Urinary bladder (tissue), 2 donors: Measurements from ENCODE around the gene CRELD2. TPM values are rescaled to one million over a fixed set of nuclear protein-coding genes. Genes with fewer than 3 reads are reported as not detected.

Experiments
- polyA plus RNA-seq: library from polyadenylated mRNA; stranded (reverse); fragments of 200-250 nt; gene quantifications from one replicate; pipeline ENCODE4 v1.2.3, GENCODE V29; 2013
- small RNA-seq: library from RNA; depleted of rRNA; stranded (forward); fragments of <200 nt; gene quantifications from one replicate; pipeline ENCODE3, GENCODE V24; 2014
- total RNA-seq: library from RNA; depleted of rRNA; stranded (reverse); fragments of >200 nt; gene quantifications from one replicate; pipeline ENCODE4 v1.2.3, GENCODE V29; 2014
- donor health status: healthy.

The CRELD2 gene
- total and polyA plus RNA-seq, 2 donors: 19.3 to 37.3 TPM

Small RNA genes within 50 kb of the gene (small RNA-seq; reads per million reads assigned to genes)
- gene MIR6821: not detected

Other genes with a start within 250 kb of the CRELD2 start
- 29.4 TPM for gene BRD1, start 90.8 kb upstream of the CRELD2 start, total RNA-seq
- 26.3 TPM for gene BRD1, start 90.8 kb upstream of the CRELD2 start, polyA plus RNA-seq
- gene ZBED4, start 64.8 kb upstream of the CRELD2 start, total RNA-seq: 7.8 TPM
- gene ZBED4, start 64.8 kb upstream of the CRELD2 start, polyA plus RNA-seq: 4.6 TPM
- gene ALG12, start 196 bp upstream of the CRELD2 start, total RNA-seq: 20.4 TPM
- gene ALG12, start 196 bp upstream of the CRELD2 start, polyA plus RNA-seq: 18.5 TPM
- 17.1 TPM for gene PIM3, start 42.1 kb downstream of the CRELD2 start, total RNA-seq
- gene PIM3, start 42.1 kb downstream of the CRELD2 start, polyA plus RNA-seq: 74.5 TPM
- gene IL17REL, start 94.1 kb downstream of the CRELD2 start, total RNA-seq: not detected
- 0.01 TPM for gene IL17REL, start 94.1 kb downstream of the CRELD2 start, polyA plus RNA-seq
- gene TTLL8, start 139.7 kb downstream of the CRELD2 start, total RNA-seq: not detected
- not detected for gene TTLL8, start 139.7 kb downstream of the CRELD2 start, polyA plus RNA-seq
- 2.4 TPM for gene MLC1, start 166.8 kb downstream of the CRELD2 start, total RNA-seq
- gene MLC1, start 166.8 kb downstream of the CRELD2 start, polyA plus RNA-seq: 0.09 TPM
- 9.7 TPM for gene MOV10L1, start 171.4 kb downstream of the CRELD2 start, total RNA-seq
- 0.33 TPM for gene MOV10L1, start 171.4 kb downstream of the CRELD2 start, polyA plus RNA-seq